Omental fat pad (tissue), 4 donors: ENCODE data around the gene KRT80. TPM values are rescaled to one million over a fixed set of nuclear protein-coding genes. Genes with fewer than 3 reads are reported as not detected.

Experiments used
- ATAC-seq: fragments of 150-250 bp; one replicate; pipeline ENCODE4 v1.9.1; 2016; ENCODE audit warnings: mild to moderate bottlenecking, moderate library complexity; ENCODE audit not compliant: low FRiP score
- DNase-seq: peaks from one replicate; pipeline ENCODE4 v3.0.0-alpha.2; 2019; ENCODE audit warnings: low spot score
- CTCF ChIP-seq, 3 donors: fragments of 450-650 bp; IDR thresholded peaks; one replicate each; pipeline ENCODE4 v1.5.1; 2016 to 2017; ENCODE audit warnings: antibody characterized with exemption in 3 of 3, mild to moderate bottlenecking in 3 of 3, moderate library complexity in 2 of 3
- total RNA-seq, 4 donors: library from RNA; depleted of rRNA; stranded (reverse); fragments of >200 nt; gene quantifications; one replicate each; pipeline ENCODE4 v1.1.0, GENCODE V29; 2016

Gene KRT80
- total RNA-seq, 4 donors from 2014 or later = 0.37 to 5.5 (median 0.75) TPM; not detected in 1

- no peak for DNase-seq
- ATAC-seq = no peak
- no peak for TF ChIP-seq CTCF (IDR thresholded peaks at IDR 0.05)
These were observed 4.6 kb downstream of the KRT80 start for GRCh38 chr12:52187206-52187605.

- ATAC-seq (peak; percentile 54), DNase-seq (no peak)
- TF ChIP-seq CTCF (IDR thresholded peaks at IDR 0.05) = no peak
These were observed 5.5 kb downstream of the KRT80 start for GRCh38 chr12:52186118-52186840.

GRCh38 chr12:52185400-52185967 is 6.3 kb downstream of the KRT80 start:
- no peak for DNase-seq
- no peak for ATAC-seq
- TF ChIP-seq CTCF (IDR thresholded peaks at IDR 0.05) = no peak

- DNase-seq = no peak
- no peak for TF ChIP-seq CTCF (IDR thresholded peaks at IDR 0.05)
- ATAC-seq = no peak
These were observed 7.0 kb downstream of the KRT80 start for GRCh38 chr12:52184813-52185212.

GRCh38 chr12:52183971-52184370 is 7.8 kb downstream of the KRT80 start:
- no peak for DNase-seq
- no peak for TF ChIP-seq CTCF (IDR thresholded peaks at IDR 0.05)
- no peak for ATAC-seq

GRCh38 chr12:52183544-52183910 is 8.3 kb downstream of the KRT80 start:
- ATAC-seq (peak; percentile 50), DNase-seq (no peak)
- TF ChIP-seq CTCF (IDR thresholded peaks at IDR 0.05) = no peak
